Measurements from ENCODE around the gene ZBTB16.
"Not testable (repeated sequence)": the region's sequence is repeated elsewhere in the genome, so short reads cannot be mapped to it uniquely, and the experiment has no call there.

Gene ZBTB16

GRCh38 chr11:114044042-114044871 is 15.3 kb upstream of the ZBTB16 start:
- Histone ChIP-seq H3K9me3 (ENCODE audit: control insufficient read depth, insufficient read depth, low read length) (no peaks in the 10 kb centered on the region), H3K36me3 (ENCODE audit: control insufficient read depth, insufficient read depth, low read length) (no peaks in the 10 kb centered on the region), H3K27ac (ENCODE audit: low read depth, low read length) (no peak overlapping the region), H3K4me1 (ENCODE audit: control insufficient read depth, insufficient read depth, low read length) (peaks cover 7% of the 10 kb centered on the region), H3K4me3 (ENCODE audit: low read depth, low read length) (no peak overlapping the region), H3K27me3 (ENCODE audit: control insufficient read depth, insufficient read depth, low read length) (no peaks in the 10 kb centered on the region), H3K9ac (ENCODE audit: low read depth, low read length) (no peak overlapping the region)

GRCh38 chr11:114047327-114047726 is 12.2 kb upstream of the ZBTB16 start:
- H3K4me3 ChIP-seq (ENCODE audit: low read depth, low read length): no peak overlapping the region
- H3K36me3 ChIP-seq (ENCODE audit: control insufficient read depth, insufficient read depth, low read length): no peaks in the 10 kb centered on the region
- H3K27ac ChIP-seq (ENCODE audit: low read depth, low read length): no peak overlapping the region
- peaks cover 15% of the 10 kb centered on the region for H3K4me1 ChIP-seq (ENCODE audit: control insufficient read depth, insufficient read depth, low read length)
- H3K9ac ChIP-seq (ENCODE audit: low read depth, low read length): no peak overlapping the region
- no peaks in the 10 kb centered on the region for H3K9me3 ChIP-seq (ENCODE audit: control insufficient read depth, insufficient read depth, low read length)
- peaks cover 3% of the 10 kb centered on the region; the same call in 1 of the 2 replicates for H3K27me3 ChIP-seq (ENCODE audit: control insufficient read depth, insufficient read depth, low read length)

- no peak overlapping the region for H3K27ac ChIP-seq (ENCODE audit: low read depth, low read length)
- H3K9me3 ChIP-seq (ENCODE audit: control insufficient read depth, insufficient read depth, low read length): no peaks in the 10 kb centered on the region
- no peaks in the 10 kb centered on the region for H3K36me3 ChIP-seq (ENCODE audit: control insufficient read depth, insufficient read depth, low read length)
- H3K4me1 ChIP-seq (ENCODE audit: control insufficient read depth, insufficient read depth, low read length): peaks cover 15% of the 10 kb centered on the region
- H3K9ac ChIP-seq (ENCODE audit: low read depth, low read length): no peak overlapping the region
- no peak overlapping the region for H3K4me3 ChIP-seq (ENCODE audit: low read depth, low read length)
- H3K27me3 ChIP-seq (ENCODE audit: control insufficient read depth, insufficient read depth, low read length): peaks cover 12% of the 10 kb centered on the region
Measured at GRCh38 chr11:114049050-114049449, 10.5 kb upstream of the ZBTB16 start.

GRCh38 chr11:114049766-114050165 is 9.7 kb upstream of the ZBTB16 start:
- not testable (repeated sequence) for H3K9ac ChIP-seq (ENCODE audit: low read depth, low read length); H3K27ac ChIP-seq (ENCODE audit: low read depth, low read length); H3K9me3 ChIP-seq (ENCODE audit: control insufficient read depth, insufficient read depth, low read length); H3K36me3 ChIP-seq (ENCODE audit: control insufficient read depth, insufficient read depth, low read length); H3K4me3 ChIP-seq (ENCODE audit: low read depth, low read length)
- Histone ChIP-seq H3K27me3 (ENCODE audit: control insufficient read depth, insufficient read depth, low read length) (peaks cover 18% of the 10 kb centered on the region), H3K4me1 (ENCODE audit: control insufficient read depth, insufficient read depth, low read length) (peaks cover 15% of the 10 kb centered on the region)

GRCh38 chr11:114050258-114050927 is 9.1 kb upstream of the ZBTB16 start:
- Histone ChIP-seq H3K27ac (ENCODE audit: low read depth, low read length) (no peak overlapping the region), H3K4me3 (ENCODE audit: low read depth, low read length) (no peak overlapping the region), H3K27me3 (ENCODE audit: control insufficient read depth, insufficient read depth, low read length) (peaks cover 25% of the 10 kb centered on the region), H3K4me1 (ENCODE audit: control insufficient read depth, insufficient read depth, low read length) (peaks cover 15% of the 10 kb centered on the region), H3K9ac (ENCODE audit: low read depth, low read length) (no peak overlapping the region), H3K9me3 (ENCODE audit: control insufficient read depth, insufficient read depth, low read length) (no peaks in the 10 kb centered on the region), H3K36me3 (ENCODE audit: control insufficient read depth, insufficient read depth, low read length) (no peaks in the 10 kb centered on the region)

GRCh38 chr11:114051558-114051957 is 8.0 kb upstream of the ZBTB16 start:
- no peaks in the 10 kb centered on the region for H3K36me3 ChIP-seq (ENCODE audit: control insufficient read depth, insufficient read depth, low read length)
- H3K4me1 ChIP-seq (ENCODE audit: control insufficient read depth, insufficient read depth, low read length): peaks cover 15% of the 10 kb centered on the region
- H3K9ac ChIP-seq (ENCODE audit: low read depth, low read length): no peak overlapping the region
- no peak overlapping the region for H3K4me3 ChIP-seq (ENCODE audit: low read depth, low read length)
- H3K27ac ChIP-seq (ENCODE audit: low read depth, low read length): no peak overlapping the region
- no peaks in the 10 kb centered on the region for H3K9me3 ChIP-seq (ENCODE audit: control insufficient read depth, insufficient read depth, low read length)
- peaks cover 36% of the 10 kb centered on the region for H3K27me3 ChIP-seq (ENCODE audit: control insufficient read depth, insufficient read depth, low read length)

GRCh38 chr11:114052160-114052559 is 7.4 kb upstream of the ZBTB16 start:
- Histone ChIP-seq H3K27ac (ENCODE audit: low read depth, low read length) (no peak overlapping the region), H3K9me3 (ENCODE audit: control insufficient read depth, insufficient read depth, low read length) (no peaks in the 10 kb centered on the region), H3K36me3 (ENCODE audit: control insufficient read depth, insufficient read depth, low read length) (no peaks in the 10 kb centered on the region), H3K4me1 (ENCODE audit: control insufficient read depth, insufficient read depth, low read length) (peaks cover 15% of the 10 kb centered on the region), H3K4me3 (ENCODE audit: low read depth, low read length) (no peak overlapping the region), H3K9ac (ENCODE audit: low read depth, low read length) (no peak overlapping the region), H3K27me3 (ENCODE audit: control insufficient read depth, insufficient read depth, low read length) (peaks cover 42% of the 10 kb centered on the region)

GRCh38 chr11:114053406-114053805 is 6.1 kb upstream of the ZBTB16 start:
- peaks cover 54% of the 10 kb centered on the region for H3K27me3 ChIP-seq (ENCODE audit: control insufficient read depth, insufficient read depth, low read length)
- H3K36me3 ChIP-seq (ENCODE audit: control insufficient read depth, insufficient read depth, low read length): no peaks in the 10 kb centered on the region

GRCh38 chr11:114054806-114055205 is 4.7 kb upstream of the ZBTB16 start:
- Histone ChIP-seq H3K9me3 (ENCODE audit: control insufficient read depth, insufficient read depth, low read length) (no peaks in the 10 kb centered on the region), H3K36me3 (ENCODE audit: control insufficient read depth, insufficient read depth, low read length) (no peaks in the 10 kb centered on the region), H3K9ac (ENCODE audit: low read depth, low read length) (no peak overlapping the region), H3K4me3 (ENCODE audit: low read depth, low read length) (no peak overlapping the region), H3K27me3 (ENCODE audit: control insufficient read depth, insufficient read depth, low read length) (peaks cover 66% of the 10 kb centered on the region), H3K4me1 (ENCODE audit: control insufficient read depth, insufficient read depth, low read length) (peaks cover 13% of the 10 kb centered on the region; the same call in 1 of the 2 replicates), H3K27ac (ENCODE audit: low read depth, low read length) (no peak overlapping the region)

More at GRCh38 chr11:114053406-114053805, 6.1 kb upstream of the ZBTB16 start:
- no peak overlapping the region for H3K4me3 ChIP-seq (ENCODE audit: low read depth, low read length)
- no peak overlapping the region for H3K9ac ChIP-seq (ENCODE audit: low read depth, low read length)
- peaks cover 22% of the 10 kb centered on the region for H3K4me1 ChIP-seq (ENCODE audit: control insufficient read depth, insufficient read depth, low read length)
- no peak overlapping the region for H3K27ac ChIP-seq (ENCODE audit: low read depth, low read length)
- H3K9me3 ChIP-seq (ENCODE audit: control insufficient read depth, insufficient read depth, low read length): no peaks in the 10 kb centered on the region

GRCh38 chr11:114056409-114056808 is 3.1 kb upstream of the ZBTB16 start:
- H3K4me3 ChIP-seq (ENCODE audit: low read depth, low read length): no peak overlapping the region

GRCh38 chr11:114057147-114057546 is 2.4 kb upstream of the ZBTB16 start:
- no peaks in the 10 kb centered on the region for H3K9me3 ChIP-seq (ENCODE audit: control insufficient read depth, insufficient read depth, low read length)
- no peak overlapping the region for H3K4me3 ChIP-seq (ENCODE audit: low read depth, low read length)
- no peak overlapping the region for H3K9ac ChIP-seq (ENCODE audit: low read depth, low read length)
- no peak overlapping the region for H3K27ac ChIP-seq (ENCODE audit: low read depth, low read length)
- no peaks in the 10 kb centered on the region for H3K36me3 ChIP-seq (ENCODE audit: control insufficient read depth, insufficient read depth, low read length)
- peaks cover 88% of the 10 kb centered on the region for H3K27me3 ChIP-seq (ENCODE audit: control insufficient read depth, insufficient read depth, low read length)
- peaks cover 17% of the 10 kb centered on the region for H3K4me1 ChIP-seq (ENCODE audit: control insufficient read depth, insufficient read depth, low read length)

More at GRCh38 chr11:114056409-114056808, 3.1 kb upstream of the ZBTB16 start:
- Histone ChIP-seq H3K36me3 (ENCODE audit: control insufficient read depth, insufficient read depth, low read length) (no peaks in the 10 kb centered on the region), H3K9me3 (ENCODE audit: control insufficient read depth, insufficient read depth, low read length) (no peaks in the 10 kb centered on the region), H3K4me1 (ENCODE audit: control insufficient read depth, insufficient read depth, low read length) (peaks cover 12% of the 10 kb centered on the region), H3K27ac (ENCODE audit: low read depth, low read length) (no peak overlapping the region), H3K9ac (ENCODE audit: low read depth, low read length) (no peak overlapping the region), H3K27me3 (ENCODE audit: control insufficient read depth, insufficient read depth, low read length) (peaks cover 82% of the 10 kb centered on the region)
